ENCODE data around the gene EYS. TPM values are rescaled to one million over a fixed set of nuclear protein-coding genes. Genes with fewer than 3 reads are reported as not detected.

Gene EYS
- total and polyA plus RNA-seq, 2 of the 13 experiments (the other 11 are each of a cell fraction or from before 2014, with no cell fraction given) = 0.04 to 0.07 TPM

GRCh38 chr6:64128301-64129024 is 1578.6 kb downstream of the EYS start:
- no peak for FAIRE-seq
- intact Hi-C loops (cut with micrococcal nuclease; ENCODE audit: unreplicated experiment) (no loop called here), in situ Hi-C loops (cut with HindIII; ENCODE audit: extremely low pct_ligation_motif_present, low pct_unique_long_range_greater_than_20kb) (no loop called here)
- TF ChIP-seq GTF2F1 (IDR thresholded peaks at IDR 0.05; ENCODE audit: low read length) (no peak), HOMEZ (CRISPR knock-in tag; IDR thresholded peaks at IDR 0.05; ENCODE audit: low read depth) (no peak), PPARG (CRISPR knock-in tag; conservative IDR thresholded peaks at IDR 0.05) (no peak), YY1 (IDR thresholded peaks at IDR 0.05; ENCODE audit: insufficient read depth, insufficient replicate concordance, low read depth, low read length) (no peak), ZNF496 (CRISPR knock-in tag; IDR thresholded peaks at IDR 0.05; ENCODE audit: insufficient replicate concordance) (no peak), ZSCAN21 (CRISPR knock-in tag; IDR thresholded peaks at IDR 0.05; ENCODE audit: borderline replicate concordance) (no peak), KDM3A (CRISPR knock-in tag; IDR thresholded peaks at IDR 0.05; ENCODE audit: low read depth) (no peak), ZNF557 (CRISPR knock-in tag; IDR thresholded peaks at IDR 0.05) (no peak), ZNF615 (CRISPR knock-in tag; IDR thresholded peaks at IDR 0.05; ENCODE audit: borderline replicate concordance) (no peak)
- TF ChIP-seq, protein P1, sequence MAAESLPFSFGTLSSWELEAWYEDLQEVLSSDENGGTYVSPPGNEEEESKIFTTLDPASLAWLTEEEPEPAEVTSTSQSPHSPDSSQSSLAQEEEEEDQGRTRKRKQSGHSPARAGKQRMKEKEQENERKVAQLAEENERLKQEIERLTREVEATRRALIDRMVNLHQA (CRISPR knock-in tag; IDR thresholded peaks at IDR 0.05) = no peak
- H3K4me2 ChIP-seq (ENCODE audit: low read depth, low read length) = no peak overlapping the region
- no peaks in the 10 kb centered on the region for H3K9me3 ChIP-seq (ENCODE audit: low read length)
- no peaks in the 10 kb centered on the region for H4K20me1 ChIP-seq (ENCODE audit: insufficient read depth, low read length)
- no peaks in the 10 kb centered on the region for H3K27me3 ChIP-seq (ENCODE audit: control insufficient read depth in 1 of 2, insufficient read depth in 2 of 2, low read length in 2 of 2)
- POLR2A ChIA-PET = no interaction called here
- 0% methylated on average over 1 of the region's 1 CpG for WGBS (ENCODE audit: low lambda C conversion rate)
- no peaks in the 10 kb centered on the region for H3K36me3 ChIP-seq (replicated peaks in 1 of 2; ENCODE audit: control insufficient read depth in 1 of 2, insufficient read depth in 2 of 2, low read length in 2 of 2)
- no peaks in the 10 kb centered on the region for H3K4me1 ChIP-seq (ENCODE audit: insufficient read depth, low read length)
- CTCF ChIA-PET (ENCODE audit: low intra/inter-chr PET ratio, low total read pairs) = no interaction called here
- no peak overlapping the region for H2AFZ ChIP-seq (ENCODE audit: low read length)
- no peak for DNase-seq (ENCODE audit: low spot score)
- no peak for ATAC-seq
- no peak overlapping the region for H3K27ac ChIP-seq (ENCODE audit: extremely low read length, insufficient read depth, low read length)
- H3K79me2 ChIP-seq (ENCODE audit: insufficient read depth, low read length) = no peaks in the 10 kb centered on the region
- H3K9ac ChIP-seq (ENCODE audit: insufficient read depth, low read depth, low read length) = no peak overlapping the region
- BruUV-seq (replicated peaks) = no TSS peak
- no peak overlapping the region for H3K4me3 ChIP-seq (replicated peaks in 1 of 3; ENCODE audit: insufficient read depth in 1 of 3, low read depth in 2 of 3, low read length in 3 of 3)

Measured in HepG2 (cell line).